Loucy (cell line): ENCODE data around the gene VGF.

Experiments
- H2AFZ ChIP-seq: fragments of 200-600 bp; sonication (generic); 2 replicates; pipeline ENCODE4 v1.6.0; 2016; ENCODE audit warnings: antibody characterized with exemption, mild to moderate bottlenecking, low read length, moderate library complexity
- H3F3A ChIP-seq: fragments of 200-600 bp; 2 replicates; pipeline ENCODE4 v1.6.0; 2016; ENCODE audit warnings: antibody characterized with exemption, low read depth, mild to moderate bottlenecking
- H3K27me3 ChIP-seq: fragments of 200-600 bp; sonication (generic); 2 replicates; pipeline ENCODE4 v1.6.1; 2014; ENCODE audit warnings: low read length, mild to moderate bottlenecking; ENCODE audit not compliant: insufficient read depth, poor library complexity, severe bottlenecking
- H3K36me3 ChIP-seq: fragments of 200-600 bp; sonication (generic); 2 replicates; pipeline ENCODE4 v1.6.1; 2016; ENCODE audit warnings: low read length; ENCODE audit not compliant: insufficient read depth
- H3K4me1 ChIP-seq: fragments of 200-600 bp; sonication (generic); 2 replicates; pipeline ENCODE4 v1.5.1; 2014; ENCODE audit warnings: low read length, mild to moderate bottlenecking; ENCODE audit not compliant: insufficient read depth, poor library complexity, severe bottlenecking
- H3K4me2 ChIP-seq: fragments of 200-600 bp; sonication (generic); 2 replicates; pipeline ENCODE4 v1.6.0; 2014; ENCODE audit warnings: antibody characterized with exemption, low read length, low read depth, mild to moderate bottlenecking; ENCODE audit not compliant: poor library complexity, severe bottlenecking
- H3K4me3 ChIP-seq: fragments of 200-600 bp; sonication (generic); 2 replicates; pipeline ENCODE4 v1.5.1; 2014; ENCODE audit warnings: low read length, mild to moderate bottlenecking, mixed read lengths; ENCODE audit not compliant: poor library complexity, severe bottlenecking
- H3K79me2 ChIP-seq: fragments of 200-600 bp; sonication (generic); 2 replicates; pipeline ENCODE4 v1.6.1; 2014; ENCODE audit warnings: low read length; ENCODE audit not compliant: insufficient read depth
- H3K9ac ChIP-seq: fragments of 200-600 bp; sonication (generic); 2 replicates; pipeline ENCODE4 v1.6.0; 2014; ENCODE audit warnings: mild to moderate bottlenecking, low read depth, low read length, moderate library complexity; ENCODE audit not compliant: poor library complexity, severe bottlenecking
- H3K9me2 ChIP-seq: fragments of 200-600 bp; sonication (generic); replicated peaks from 2 replicates; pipeline ENCODE4 v1.6.1; 2016; ENCODE audit warnings: low read depth, low read length, mixed read lengths
- H3K9me3 ChIP-seq: fragments of 200-600 bp; sonication (generic); 2 replicates; pipeline ENCODE4 v1.6.1; 2014; ENCODE audit warnings: mild to moderate bottlenecking, antibody characterized with exemption, low read length, low read depth; ENCODE audit not compliant: insufficient read depth
- H4K20me1 ChIP-seq: fragments of 200-600 bp; sonication (generic); 2 replicates; pipeline ENCODE4 v1.6.0; 2014; ENCODE audit warnings: antibody characterized with exemption, low read length, mild to moderate bottlenecking; ENCODE audit not compliant: insufficient read depth, poor library complexity, severe bottlenecking
- CTCF ChIP-seq: fragments of 200-600 bp; sonication (generic); conservative IDR thresholded peaks from 2 replicates; pipeline ENCODE4 v1.5.1; 2014; ENCODE audit warnings: mild to moderate bottlenecking, antibody characterized with exemption, low read length
- EZH2phosphoT487 ChIP-seq: fragments of 200-600 bp; IDR thresholded peaks from 2 replicates; pipeline ENCODE4 v1.6.1; 2018; ENCODE audit warnings: antibody characterized with exemption, mild to moderate bottlenecking, moderate library complexity, borderline replicate concordance

Gene VGF

GRCh38 chr7:101195884-101196283 lies 30.5 kb upstream of the VGF start:
- Histone ChIP-seq H3K9ac (no peak overlapping the region), H2AFZ (no peak overlapping the region), H3K4me3 (no peak overlapping the region), H3K79me2 (no peaks in the 10 kb centered on the region), H3K9me2 (no peaks in the 10 kb centered on the region), H3F3A (no peaks in the 10 kb centered on the region), H3K36me3 (no peaks in the 10 kb centered on the region), H3K4me1 (peaks cover 2% of the 10 kb centered on the region), H3K4me2 (no peak overlapping the region), H3K9me3 (no peaks in the 10 kb centered on the region), H3K27me3 (no peaks in the 10 kb centered on the region), H4K20me1 (no peaks in the 10 kb centered on the region)
- TF ChIP-seq CTCF: no peak
- no peak for TF ChIP-seq EZH2phosphoT487

GRCh38 chr7:101189109-101189508 lies 23.7 kb upstream of the VGF start:
- Histone ChIP-seq H2AFZ (no peak overlapping the region), H3K4me3 (no peak overlapping the region), H3K79me2 (no peaks in the 10 kb centered on the region), H3K4me2 (no peak overlapping the region), H3K9me3 (no peaks in the 10 kb centered on the region), H3K9me2 (no peaks in the 10 kb centered on the region), H3K27me3 (no peaks in the 10 kb centered on the region), H3K4me1 (peaks cover 2% of the 10 kb centered on the region), H3F3A (no peaks in the 10 kb centered on the region), H3K9ac (no peak overlapping the region), H3K36me3 (no peaks in the 10 kb centered on the region), H4K20me1 (no peaks in the 10 kb centered on the region)
- TF ChIP-seq EZH2phosphoT487: no peak
- no peak for TF ChIP-seq CTCF

- no peak overlapping the region for H2AFZ ChIP-seq
- H3K4me1 ChIP-seq: no peaks in the 10 kb centered on the region
- TF ChIP-seq EZH2phosphoT487: no peak
- TF ChIP-seq CTCF: no peak
- H4K20me1 ChIP-seq: no peaks in the 10 kb centered on the region
- H3K9ac ChIP-seq: no peak overlapping the region
- H3K9me2 ChIP-seq: no peaks in the 10 kb centered on the region
- no peaks in the 10 kb centered on the region for H3K27me3 ChIP-seq
- no peaks in the 10 kb centered on the region for H3K9me3 ChIP-seq
- no peaks in the 10 kb centered on the region for H3K79me2 ChIP-seq
- H3K4me3 ChIP-seq: no peak overlapping the region
- no peaks in the 10 kb centered on the region for H3K36me3 ChIP-seq
- no peak overlapping the region for H3K4me2 ChIP-seq
- H3F3A ChIP-seq: no peaks in the 10 kb centered on the region
Observed at GRCh38 chr7:101186844-101187428, 21.6 kb upstream of the VGF start.
